NCI-H2227 (cell line): ENCODE measurements around the gene ST6GALNAC1.

Source experiments
- DNase-seq: peaks from one replicate; lab custom pipeline; 2025; ENCODE audit not compliant: unreplicated experiment; lab: John Stamatoyannopoulos, UW

Gene ST6GALNAC1

DNA sequence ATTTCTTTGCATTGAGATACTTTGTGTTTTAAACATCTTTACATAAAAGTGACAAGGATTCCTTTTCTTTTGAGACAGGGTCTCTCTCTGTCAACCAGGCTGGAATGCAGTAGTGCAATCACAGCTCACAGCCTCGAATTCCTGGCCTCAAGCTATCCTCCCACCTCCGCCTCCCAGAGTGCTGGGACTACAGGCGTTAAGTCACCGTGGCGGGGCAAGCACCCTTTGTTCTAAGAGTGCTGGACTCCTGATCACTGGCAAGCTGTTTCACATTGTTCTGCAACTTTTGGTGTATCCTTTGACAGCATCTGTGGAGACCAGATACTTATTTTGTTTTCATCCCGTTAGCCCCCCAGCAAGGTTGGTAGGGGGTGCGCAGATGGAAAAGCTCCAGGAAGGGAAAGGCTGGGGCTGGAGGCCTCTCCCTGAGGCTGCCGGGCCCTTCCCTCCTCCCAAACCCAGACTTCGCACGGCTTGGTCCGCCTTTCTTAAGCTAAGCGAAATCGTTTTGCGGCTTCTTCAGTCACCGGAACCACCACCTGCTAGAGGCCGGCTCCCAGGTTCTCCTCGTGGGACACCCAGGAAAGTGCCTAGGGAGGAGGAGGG is 59.0 kb downstream of the ST6GALNAC1 start:
- no peak for DNase-seq

DNA sequence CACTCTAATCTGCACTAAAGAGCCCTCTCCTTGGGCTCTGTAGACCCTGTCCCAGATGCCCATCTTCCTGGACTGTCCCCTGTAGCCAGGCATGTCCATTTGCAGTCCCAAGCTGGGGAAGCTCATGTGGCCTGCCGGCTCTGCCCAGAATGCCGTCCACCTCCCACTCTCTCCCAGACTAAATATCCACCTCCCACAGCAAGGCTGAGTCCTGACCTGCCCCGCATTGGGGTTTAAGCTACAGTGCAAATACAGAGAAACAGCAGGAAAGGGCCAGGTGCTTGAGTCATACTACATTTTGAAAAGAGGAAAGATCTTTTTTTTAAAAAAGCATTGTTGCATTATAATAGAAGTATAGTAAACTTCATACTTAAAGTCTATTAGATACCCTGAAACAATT is 60.9 kb downstream of the ST6GALNAC1 start:
- no peak for DNase-seq

DNA sequence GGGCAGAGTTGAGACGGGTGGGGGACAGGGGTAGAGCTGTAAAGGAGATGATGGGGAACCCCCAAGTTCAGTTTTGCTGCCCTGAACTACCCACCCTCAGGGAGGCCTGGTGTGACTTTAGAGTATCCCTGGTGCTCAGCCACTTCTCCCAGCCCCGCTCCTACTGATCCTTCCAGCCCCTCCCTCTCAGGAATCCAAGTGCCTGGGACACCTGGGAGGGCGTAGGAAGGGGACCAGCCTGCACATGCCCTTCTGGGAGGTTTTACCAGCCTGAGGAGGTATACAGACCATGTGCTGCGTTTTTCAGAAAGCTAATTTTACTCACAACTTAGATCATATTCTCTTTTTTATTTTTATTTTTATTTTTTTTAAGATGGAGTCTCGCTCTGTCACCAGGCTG is 62.0 kb downstream of the ST6GALNAC1 start:
- DNase-seq: no peak

DNA sequence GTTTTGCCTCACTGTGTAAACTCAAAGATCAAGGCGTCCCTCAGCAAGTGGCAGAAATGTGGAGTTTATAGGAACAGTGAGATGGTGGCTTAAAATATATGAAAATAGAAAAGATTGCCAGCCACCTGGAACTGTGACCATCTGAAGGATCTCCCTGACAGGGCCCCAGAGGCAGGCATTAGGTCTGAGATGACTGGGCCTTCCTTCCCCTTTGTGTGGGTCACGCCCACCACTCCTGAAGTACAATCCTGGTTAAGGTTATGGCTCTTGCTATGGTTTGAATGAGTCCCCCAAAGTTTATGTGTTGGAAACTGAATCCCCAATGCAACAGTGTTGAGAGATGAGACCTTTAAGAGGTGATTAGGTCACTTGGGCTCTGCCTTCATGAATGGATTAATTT is 64.3 kb downstream of the ST6GALNAC1 start:
- no peak for DNase-seq

DNA sequence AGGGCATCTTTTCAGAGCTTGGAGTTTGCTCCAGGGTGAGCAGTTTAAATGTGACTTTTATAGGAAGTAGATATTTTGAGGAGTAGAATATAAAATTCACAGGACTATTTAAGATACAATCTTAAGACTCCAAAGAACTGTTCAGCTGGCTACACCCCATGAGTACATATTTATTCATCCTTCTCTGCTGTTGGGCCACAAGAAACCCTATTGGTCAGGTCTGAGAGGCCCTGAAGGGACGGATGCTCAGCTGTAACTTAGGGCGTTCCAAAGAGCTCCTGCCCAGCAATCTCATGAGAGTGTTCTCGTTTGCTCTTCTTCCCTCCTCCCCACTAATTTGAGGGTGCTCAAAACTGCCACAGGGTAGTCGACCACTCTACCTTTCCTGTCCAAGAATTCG is 65.2 kb downstream of the ST6GALNAC1 start:
- no peak for DNase-seq

DNA sequence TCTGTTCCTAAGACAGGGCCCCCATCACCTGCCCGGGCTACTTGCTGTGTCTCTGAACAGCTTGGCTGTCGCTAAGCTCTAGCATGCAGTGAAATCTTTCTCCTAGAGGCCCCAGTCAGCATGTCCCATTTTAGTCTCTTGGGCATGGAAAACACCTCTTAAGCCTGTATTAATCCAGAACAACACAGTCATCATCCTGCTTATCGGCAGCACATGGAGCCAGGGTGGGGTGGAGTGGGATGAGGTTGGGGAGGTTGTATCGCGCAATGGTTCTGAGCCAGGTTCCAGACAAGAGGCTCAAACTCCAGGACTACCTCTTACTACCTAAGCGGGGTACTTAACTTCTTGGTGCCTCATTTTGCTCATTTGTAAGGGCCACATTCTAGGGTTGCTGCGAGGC is 65.7 kb downstream of the ST6GALNAC1 start:
- DNase-seq: no peak

DNA sequence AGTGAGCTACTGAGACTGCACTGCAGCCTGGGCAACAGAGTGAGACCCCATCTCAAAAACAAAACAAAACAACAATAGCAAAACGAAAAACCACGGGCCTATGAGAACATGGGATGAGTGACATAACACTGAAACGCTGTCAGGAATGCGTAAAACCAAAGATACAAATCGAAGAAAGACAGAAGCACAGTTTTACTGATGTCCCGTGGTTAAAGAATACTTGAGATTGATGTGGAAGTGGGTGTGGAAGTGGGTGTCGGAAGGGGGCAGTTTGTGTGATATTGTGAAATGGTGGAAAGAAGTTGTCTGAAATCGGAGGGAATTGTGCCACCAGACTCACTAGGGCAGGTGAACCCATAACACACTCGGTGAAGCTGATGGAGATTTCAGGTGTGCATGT is 67.4 kb downstream of the ST6GALNAC1 start:
- DNase-seq: no peak

DNA sequence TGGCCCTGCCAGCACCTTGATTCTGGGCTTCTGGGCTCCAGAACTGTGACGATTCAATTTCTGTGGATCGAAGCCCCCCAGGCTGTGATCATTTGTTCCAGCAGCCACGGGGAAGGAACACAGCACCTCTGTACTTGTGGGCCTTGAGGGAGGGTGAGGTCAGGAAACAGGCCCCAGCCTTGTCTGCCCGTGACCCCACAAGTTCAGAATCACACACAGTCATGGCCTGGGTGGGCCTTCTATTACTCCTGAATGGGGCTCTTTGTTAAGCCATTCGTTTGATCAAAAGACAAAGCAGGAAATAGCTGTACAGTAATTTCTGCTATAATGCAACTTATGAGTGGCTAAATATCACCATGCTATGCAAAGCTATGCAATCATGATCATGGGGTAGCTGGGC is 68.0 kb downstream of the ST6GALNAC1 start:
- DNase-seq: no peak
